ENCODE results near the gene LDLRAD3.

The LDLRAD3 gene

DNA sequence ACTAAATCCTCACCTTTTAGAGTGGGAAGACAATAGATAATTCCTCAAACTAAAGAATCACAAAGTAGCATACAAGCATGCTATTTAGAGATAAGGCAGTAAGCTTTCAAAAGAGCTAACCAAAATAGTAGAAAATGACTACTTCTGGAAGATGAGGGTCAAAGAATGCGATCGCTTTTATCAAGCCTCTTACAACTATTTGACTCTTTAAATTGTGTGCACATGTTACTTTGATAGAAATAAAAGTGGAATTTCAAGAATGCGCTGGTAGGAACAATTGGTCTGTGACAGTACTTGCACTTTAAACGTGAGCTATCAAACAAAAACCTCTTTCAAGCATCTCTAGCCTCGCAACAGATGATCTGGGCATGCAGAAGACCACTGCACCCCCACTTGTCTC is 248.1 kb downstream of the LDLRAD3 start:
- TF ChIP-seq PPARA (CRISPR knock-in tag; IDR thresholded peaks at IDR 0.05; ENCODE audit: borderline replicate concordance) = no peak
- TF ChIP-seq SNAI2 (CRISPR knock-in tag; IDR thresholded peaks at IDR 0.05) = no peak
- no peak for TF ChIP-seq ISL1 (CRISPR knock-in tag; IDR thresholded peaks at IDR 0.05)
- TF ChIP-seq ZNF8 (CRISPR knock-in tag; IDR thresholded peaks at IDR 0.05) = no peak
- TF ChIP-seq, protein P1, sequence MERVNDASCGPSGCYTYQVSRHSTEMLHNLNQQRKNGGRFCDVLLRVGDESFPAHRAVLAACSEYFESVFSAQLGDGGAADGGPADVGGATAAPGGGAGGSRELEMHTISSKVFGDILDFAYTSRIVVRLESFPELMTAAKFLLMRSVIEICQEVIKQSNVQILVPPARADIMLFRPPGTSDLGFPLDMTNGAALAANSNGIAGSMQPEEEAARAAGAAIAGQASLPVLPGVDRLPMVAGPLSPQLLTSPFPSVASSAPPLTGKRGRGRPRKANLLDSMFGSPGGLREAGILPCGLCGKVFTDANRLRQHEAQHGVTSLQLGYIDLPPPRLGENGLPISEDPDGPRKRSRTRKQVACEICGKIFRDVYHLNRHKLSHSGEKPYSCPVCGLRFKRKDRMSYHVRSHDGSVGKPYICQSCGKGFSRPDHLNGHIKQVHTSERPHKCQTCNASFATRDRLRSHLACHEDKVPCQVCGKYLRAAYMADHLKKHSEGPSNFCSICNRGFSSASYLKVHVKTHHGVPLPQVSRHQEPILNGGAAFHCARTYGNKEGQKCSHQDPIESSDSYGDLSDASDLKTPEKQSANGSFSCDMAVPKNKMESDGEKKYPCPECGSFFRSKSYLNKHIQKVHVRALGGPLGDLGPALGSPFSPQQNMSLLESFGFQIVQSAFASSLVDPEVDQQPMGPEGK (CRISPR knock-in tag; IDR thresholded peaks at IDR 0.05; ENCODE audit: borderline replicate concordance) = no peak
- TF ChIP-seq, protein P2, sequence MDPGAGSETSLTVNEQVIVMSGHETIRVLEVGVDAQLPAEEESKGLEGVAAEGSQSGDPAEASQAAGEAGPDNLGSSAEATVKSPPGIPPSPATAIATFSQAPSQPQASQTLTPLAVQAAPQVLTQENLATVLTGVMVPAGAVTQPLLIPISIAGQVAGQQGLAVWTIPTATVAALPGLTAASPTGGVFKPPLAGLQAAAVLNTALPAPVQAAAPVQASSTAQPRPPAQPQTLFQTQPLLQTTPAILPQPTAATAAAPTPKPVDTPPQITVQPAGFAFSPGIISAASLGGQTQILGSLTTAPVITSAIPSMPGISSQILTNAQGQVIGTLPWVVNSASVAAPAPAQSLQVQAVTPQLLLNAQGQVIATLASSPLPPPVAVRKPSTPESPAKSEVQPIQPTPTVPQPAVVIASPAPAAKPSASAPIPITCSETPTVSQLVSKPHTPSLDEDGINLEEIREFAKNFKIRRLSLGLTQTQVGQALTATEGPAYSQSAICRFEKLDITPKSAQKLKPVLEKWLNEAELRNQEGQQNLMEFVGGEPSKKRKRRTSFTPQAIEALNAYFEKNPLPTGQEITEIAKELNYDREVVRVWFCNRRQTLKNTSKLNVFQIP (CRISPR knock-in tag; IDR thresholded peaks at IDR 0.05; ENCODE audit: borderline replicate concordance, low read depth) = no peak
- no peak for TF ChIP-seq ZNF70 (CRISPR knock-in tag; IDR thresholded peaks at IDR 0.05)
- TF ChIP-seq CREB5 (CRISPR knock-in tag; IDR thresholded peaks at IDR 0.05; ENCODE audit: low read depth) = no peak
- TF ChIP-seq, protein P3, sequence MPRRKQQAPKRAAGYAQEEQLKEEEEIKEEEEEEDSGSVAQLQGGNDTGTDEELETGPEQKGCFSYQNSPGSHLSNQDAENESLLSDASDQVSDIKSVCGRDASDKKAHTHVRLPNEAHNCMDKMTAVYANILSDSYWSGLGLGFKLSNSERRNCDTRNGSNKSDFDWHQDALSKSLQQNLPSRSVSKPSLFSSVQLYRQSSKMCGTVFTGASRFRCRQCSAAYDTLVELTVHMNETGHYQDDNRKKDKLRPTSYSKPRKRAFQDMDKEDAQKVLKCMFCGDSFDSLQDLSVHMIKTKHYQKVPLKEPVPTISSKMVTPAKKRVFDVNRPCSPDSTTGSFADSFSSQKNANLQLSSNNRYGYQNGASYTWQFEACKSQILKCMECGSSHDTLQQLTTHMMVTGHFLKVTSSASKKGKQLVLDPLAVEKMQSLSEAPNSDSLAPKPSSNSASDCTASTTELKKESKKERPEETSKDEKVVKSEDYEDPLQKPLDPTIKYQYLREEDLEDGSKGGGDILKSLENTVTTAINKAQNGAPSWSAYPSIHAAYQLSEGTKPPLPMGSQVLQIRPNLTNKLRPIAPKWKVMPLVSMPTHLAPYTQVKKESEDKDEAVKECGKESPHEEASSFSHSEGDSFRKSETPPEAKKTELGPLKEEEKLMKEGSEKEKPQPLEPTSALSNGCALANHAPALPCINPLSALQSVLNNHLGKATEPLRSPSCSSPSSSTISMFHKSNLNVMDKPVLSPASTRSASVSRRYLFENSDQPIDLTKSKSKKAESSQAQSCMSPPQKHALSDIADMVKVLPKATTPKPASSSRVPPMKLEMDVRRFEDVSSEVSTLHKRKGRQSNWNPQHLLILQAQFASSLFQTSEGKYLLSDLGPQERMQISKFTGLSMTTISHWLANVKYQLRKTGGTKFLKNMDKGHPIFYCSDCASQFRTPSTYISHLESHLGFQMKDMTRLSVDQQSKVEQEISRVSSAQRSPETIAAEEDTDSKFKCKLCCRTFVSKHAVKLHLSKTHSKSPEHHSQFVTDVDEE (CRISPR knock-in tag; IDR thresholded peaks at IDR 0.05) = no peak
- TF ChIP-seq BACH2 (CRISPR knock-in tag; IDR thresholded peaks at IDR 0.05; ENCODE audit: borderline replicate concordance) = no peak
- no peak for TF ChIP-seq TCF4 (CRISPR knock-in tag; IDR thresholded peaks at IDR 0.05; ENCODE audit: borderline replicate concordance)
- no peak for TF ChIP-seq RARB (CRISPR knock-in tag; IDR thresholded peaks at IDR 0.05)
- TF ChIP-seq ZC3H10 (CRISPR knock-in tag; IDR thresholded peaks at IDR 0.05) = no peak
- TF ChIP-seq TOX (CRISPR knock-in tag; IDR thresholded peaks at IDR 0.05; ENCODE audit: borderline replicate concordance) = no peak
- no peak for ATAC-seq

GRCh38 chr11:36192425-36193289 is 248.8 kb downstream of the LDLRAD3 start:
- no peak for TF ChIP-seq ZNF565 (CRISPR knock-in tag; conservative IDR thresholded peaks at IDR 0.05; ENCODE audit: low read depth)
- TF ChIP-seq OSR1 (CRISPR knock-in tag; IDR thresholded peaks at IDR 0.05) = no peak
- TF ChIP-seq, protein P3 (CRISPR knock-in tag; IDR thresholded peaks at IDR 0.05) = no peak
- no peak for TF ChIP-seq CREB5 (CRISPR knock-in tag; IDR thresholded peaks at IDR 0.05; ENCODE audit: low read depth)
- TF ChIP-seq, protein P1 (CRISPR knock-in tag; IDR thresholded peaks at IDR 0.05; ENCODE audit: borderline replicate concordance) = no peak
- TF ChIP-seq GLIS3 (CRISPR knock-in tag; IDR thresholded peaks at IDR 0.05) = no peak
- TF ChIP-seq ZNF70 (CRISPR knock-in tag; IDR thresholded peaks at IDR 0.05) = no peak
- no peak for TF ChIP-seq ZC3H10 (CRISPR knock-in tag; IDR thresholded peaks at IDR 0.05)
- no peak for TF ChIP-seq ARNTL (CRISPR knock-in tag; IDR thresholded peaks at IDR 0.05; ENCODE audit: borderline replicate concordance, low read depth)
- TF ChIP-seq RARB (CRISPR knock-in tag; IDR thresholded peaks at IDR 0.05) = no peak
- TF ChIP-seq, protein P2 (CRISPR knock-in tag; IDR thresholded peaks at IDR 0.05; ENCODE audit: borderline replicate concordance, low read depth) = no peak
- TF ChIP-seq ESRRG (CRISPR knock-in tag; IDR thresholded peaks at IDR 0.05) = no peak
- no peak for TF ChIP-seq TCF4 (CRISPR knock-in tag; IDR thresholded peaks at IDR 0.05; ENCODE audit: borderline replicate concordance)
- TF ChIP-seq ZFP3 (CRISPR knock-in tag; IDR thresholded peaks at IDR 0.05) = no peak
- no peak for TF ChIP-seq ISL1 (CRISPR knock-in tag; IDR thresholded peaks at IDR 0.05)
- TF ChIP-seq SNAI2 (CRISPR knock-in tag; IDR thresholded peaks at IDR 0.05) = no peak
- no peak for TF ChIP-seq ZNF8 (CRISPR knock-in tag; IDR thresholded peaks at IDR 0.05)
- no peak for ATAC-seq

Data from SK-N-SH treated with all-trans-retinoic acid at 6 μM for 48 hours (cell line).